HG03175 (cell line): ENCODE results near the gene FOXA2.

Experiments used
- ATAC-seq: cut with Tn5 transposase; IDR thresholded peaks from one replicate; pipeline ENCODE4 v1.9.1; 2021; ENCODE audit warnings: mild to moderate bottlenecking, moderate library complexity; ENCODE audit not compliant: unreplicated experiment

Gene FOXA2

GRCh38 chr20:22542427-22542826 is 41.9 kb downstream of the FOXA2 start:
- ATAC-seq, result no peak

- ATAC-seq, result no peak
Measured at GRCh38 chr20:22540832-22541231, 43.5 kb downstream of the FOXA2 start.

GRCh38 chr20:22536956-22537756 is 47.2 kb downstream of the FOXA2 start:
- ATAC-seq, result no peak

DNA sequence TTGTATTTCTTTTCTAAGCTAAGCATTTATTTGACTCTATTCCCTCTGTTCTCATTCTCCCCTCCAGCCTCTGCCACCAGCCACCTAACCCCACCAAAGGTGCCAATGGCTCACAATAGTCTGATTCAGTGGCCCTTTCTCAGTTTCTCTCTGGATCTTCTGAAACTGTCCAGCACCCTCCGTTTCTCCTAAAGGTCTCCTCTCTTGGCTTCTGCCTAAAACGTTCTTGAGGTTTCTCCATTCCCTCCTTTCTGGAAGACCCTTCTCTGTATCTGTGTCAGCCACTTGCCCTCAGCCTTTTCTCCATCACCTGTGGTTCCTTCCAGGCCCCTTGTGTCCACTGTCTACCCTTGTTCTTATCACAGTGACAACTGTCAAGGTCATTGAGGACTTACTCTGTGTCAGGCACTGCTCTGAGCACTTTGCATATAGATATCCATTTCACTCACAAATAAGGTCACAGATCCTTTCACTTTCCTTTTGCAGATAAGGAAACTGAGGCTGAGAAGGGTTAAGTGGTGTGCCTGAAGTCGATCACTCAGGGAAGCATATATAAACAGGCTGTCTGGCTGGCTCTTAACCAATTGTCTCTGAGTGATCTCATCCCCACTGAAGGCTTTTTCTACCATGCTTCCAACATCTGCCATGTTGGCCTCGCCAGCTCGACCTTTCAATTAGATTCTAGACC is 48.1 kb downstream of the FOXA2 start:
- ATAC-seq, result no peak

- no peak for ATAC-seq
Measured at GRCh38 chr20:22535483-22535882, 48.9 kb downstream of the FOXA2 start.

GRCh38 chr20:22533823-22534751 is 50.3 kb downstream of the FOXA2 start:
- ATAC-seq, result no peak

- ATAC-seq, result no peak
Measured at GRCh38 chr20:22532598-22532997, 51.8 kb downstream of the FOXA2 start.

GRCh38 chr20:22531756-22532155 is 52.6 kb downstream of the FOXA2 start:
- no peak for ATAC-seq

DNA sequence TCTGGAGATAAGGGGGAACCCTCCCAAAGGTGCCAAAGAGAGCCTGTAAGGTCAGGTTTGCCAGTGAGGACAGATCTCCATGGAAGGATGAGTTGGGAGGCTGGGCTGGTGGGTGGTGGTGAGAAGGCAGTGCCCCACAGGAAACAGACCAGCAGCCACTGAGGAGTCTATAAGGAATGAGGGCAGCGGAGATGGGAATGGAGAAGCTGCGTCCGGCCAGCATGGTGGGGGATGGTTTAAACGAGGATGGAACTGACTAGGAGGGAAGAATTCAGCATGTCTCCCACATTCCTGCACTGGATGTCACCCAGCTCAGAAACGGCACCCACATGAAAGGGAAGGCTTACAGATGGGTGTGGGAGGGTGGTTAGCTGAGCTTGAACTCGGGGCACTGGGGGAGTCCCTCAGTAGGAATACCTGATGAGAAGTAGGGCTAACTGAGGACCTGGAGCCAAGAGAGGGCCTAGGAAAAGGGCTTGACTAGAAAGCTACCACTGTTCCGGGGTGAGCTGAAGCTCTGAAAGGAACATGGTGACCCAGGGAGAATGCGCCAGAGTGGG is 53.2 kb downstream of the FOXA2 start:
- ATAC-seq, result no peak
